DND-41 (cell line): ENCODE results near the gene CATSPERZ.

Source experiments
- ATAC-seq: fragments of 200-7000 bp; cut with Tn5 transposase; 3 replicates; pipeline ENCODE4 v1.9.1; 2021; ENCODE audit warnings: low read depth; ENCODE audit not compliant: insufficient read depth
- DNase-seq: peaks from one replicate; pipeline ENCODE4 v3.0.0-alpha.2; 2020
- H2AFZ ChIP-seq: 2 replicates; pipeline ENCODE4 v1.6.0; 2012; ENCODE audit warnings: low read depth, low read length
- H3K27ac ChIP-seq: 2 replicates; pipeline ENCODE4 v1.5.1; 2012; ENCODE audit warnings: low read length, inconsistent platforms
- H3K27me3 ChIP-seq: fragments of 200-600 bp; sonication (generic); 2 replicates; pipeline ENCODE4 v1.6.0; 2012; ENCODE audit warnings: low read length, mild to moderate bottlenecking, inconsistent platforms; ENCODE audit not compliant: insufficient read depth, poor library complexity
- H3K36me3 ChIP-seq: 2 replicates; pipeline ENCODE4 v1.5.1; 2012; ENCODE audit warnings: low read length, inconsistent platforms; ENCODE audit not compliant: insufficient read depth
- H3K4me1 ChIP-seq: 2 replicates; pipeline ENCODE4 v1.5.1; 2012; ENCODE audit warnings: mild to moderate bottlenecking, low read length; ENCODE audit not compliant: insufficient read depth
- H3K4me2 ChIP-seq: 2 replicates; pipeline ENCODE4 v1.6.0; 2012; ENCODE audit warnings: mild to moderate bottlenecking, moderate library complexity, low read length, inconsistent platforms; ENCODE audit not compliant: insufficient read depth
- H3K4me3 ChIP-seq, 2 experiments: fragments of 200-600 bp in 1 of 2; shearing (Covaris generic) in 1 of 2; 2 replicates each; pipeline ENCODE4 v1.5.1; 2012 to 2016; ENCODE audit warnings: inconsistent platforms in 2 of 2, low read length in 2 of 2, mild to moderate bottlenecking in 2 of 2, low read depth in 1 of 2, moderate library complexity in 1 of 2
- H3K79me2 ChIP-seq: 2 replicates; pipeline ENCODE4 v1.6.0; 2012; ENCODE audit warnings: low read length, inconsistent platforms; ENCODE audit not compliant: insufficient read depth
- H3K9ac ChIP-seq: 2 replicates; pipeline ENCODE4 v1.6.0; 2012; ENCODE audit warnings: low read depth, mild to moderate bottlenecking, inconsistent platforms, low read length, moderate library complexity
- H3K9me3 ChIP-seq: 2 replicates; pipeline ENCODE4 v1.5.1; 2012; ENCODE audit warnings: low read length, moderate library complexity, mild to moderate bottlenecking, inconsistent platforms; ENCODE audit not compliant: insufficient read depth, severe bottlenecking
- H4K20me1 ChIP-seq: 2 replicates; pipeline ENCODE4 v1.6.0; 2012; ENCODE audit warnings: low read length; ENCODE audit not compliant: insufficient read depth
- CTCF ChIP-seq: IDR thresholded peaks from 2 replicates; pipeline ENCODE4 v1.5.1; 2012; ENCODE audit warnings: borderline replicate concordance, low read length, moderate library complexity, mild to moderate bottlenecking; ENCODE audit not compliant: poor library complexity, severe bottlenecking; ENCODE audit errors: extremely low read depth
- EZH2 ChIP-seq: IDR thresholded peaks from 3 replicates; pipeline ENCODE4 v1.6.1; 2012; ENCODE audit warnings: borderline replicate concordance, low read depth, mild to moderate bottlenecking, moderate library complexity, low read length, inconsistent platforms; ENCODE audit not compliant: severe bottlenecking

The CATSPERZ gene

GRCh38 chr11:64299847-64300648, at the start of gene CATSPERZ:
CATSPERZ (plus strand) TSS chr11:64300358; CDS start chr11:64300411, 53 bp downstream.
- TF ChIP-seq CTCF (no peak), EZH2 (no peak)
- DNase-seq, result no peak

GRCh38 chr11:64250415-64251015, 49.6 kb upstream of the CATSPERZ start:
- Histone ChIP-seq H3K9ac (peak overlapping the region; percentile 69), H3K36me3 (peaks cover 11% of the 10 kb centered on the region), H3K9me3 (no peaks in the 10 kb centered on the region), H3K27me3 (no peaks in the 10 kb centered on the region), H3K4me3 (peak overlapping the region; percentile 14 to 77; a peak in 3 of 4 replicates), H3K79me2 (peaks cover 14% of the 10 kb centered on the region), H3K4me2 (peak overlapping the region; percentile 99), H3K4me1 (peaks cover 37% of the 10 kb centered on the region), H4K20me1 (peaks cover 10% of the 10 kb centered on the region; the same call in 1 of the 2 replicates), H2AFZ (peak overlapping the region; percentile 97), H3K27ac (peak overlapping the region; percentile 63; the same call in 1 of the 2 replicates)
- no peak for TF ChIP-seq CTCF
- no peak for TF ChIP-seq EZH2
- no peak for DNase-seq
- no peak for ATAC-seq

More at GRCh38 chr11:64299847-64300648, at the start of gene CATSPERZ:
- Histone ChIP-seq H3K9me3 (no peaks in the 10 kb centered on the region), H3K4me3 (peak within 1 kb of the TSS in 1 of 2 experiments; percentile 50; a peak in 2 of 4 replicates), H3K4me2 (peak within 1 kb of the TSS; percentile 61), H2AFZ (peak within 1 kb of the TSS; percentile 64), H3K4me1 (peaks cover 23% of the 10 kb centered on the region), H3K79me2 (no peaks in the 10 kb centered on the region), H3K27ac (no peak within 1 kb of the TSS), H3K9ac (peak within 1 kb of the TSS; percentile 29), H4K20me1 (0 out of 2 replicates have a peak, but pooled peaks cover 7% of the 10 kb centered on the region), H3K27me3 (peaks cover 16% of the 10 kb centered on the region), H3K36me3 (no peaks in the 10 kb centered on the region)
- no peak for ATAC-seq

- Histone ChIP-seq H3K4me2 (peak within 1 kb of the TSS; percentile 99), H3K4me3 (peak within 1 kb of the TSS; percentile 64 to 77; a peak in 3 of 4 replicates), H3K27ac (peak within 1 kb of the TSS; percentile 65), H3K27me3 (no peaks in the 10 kb centered on the region), H3K9me3 (no peaks in the 10 kb centered on the region), H3K4me1 (peaks cover 32% of the 10 kb centered on the region), H4K20me1 (peaks cover 7% of the 10 kb centered on the region; the same call in 1 of the 2 replicates), H3K79me2 (peaks cover 8% of the 10 kb centered on the region), H2AFZ (peak within 1 kb of the TSS; percentile 97), H3K9ac (peak within 1 kb of the TSS; percentile 69), H3K36me3 (peaks cover 17% of the 10 kb centered on the region)
- ATAC-seq (peak; percentile 56), DNase-seq (peak; percentile 68)
- TF ChIP-seq EZH2 (no peak), CTCF (peak; percentile 76)
Measured at GRCh38 chr11:64251016-64251752, 49.0 kb upstream of the CATSPERZ start, which contains the start of gene PLCB3. PLCB3 (plus strand) TSS chr11:64251530; CDS start chr11:64251650, 120 bp downstream.
